GM19193 (cell line): Measurements from ENCODE around the gene SVOP.

ENCODE experiments used
- POLR2A ChIP-seq: IDR thresholded peaks from 4 replicates; pipeline ENCODE4 v1.6.1; 2011; ENCODE audit not compliant: insufficient read depth, insufficient read length; ENCODE audit errors: extremely low read depth

Gene SVOP

DNA sequence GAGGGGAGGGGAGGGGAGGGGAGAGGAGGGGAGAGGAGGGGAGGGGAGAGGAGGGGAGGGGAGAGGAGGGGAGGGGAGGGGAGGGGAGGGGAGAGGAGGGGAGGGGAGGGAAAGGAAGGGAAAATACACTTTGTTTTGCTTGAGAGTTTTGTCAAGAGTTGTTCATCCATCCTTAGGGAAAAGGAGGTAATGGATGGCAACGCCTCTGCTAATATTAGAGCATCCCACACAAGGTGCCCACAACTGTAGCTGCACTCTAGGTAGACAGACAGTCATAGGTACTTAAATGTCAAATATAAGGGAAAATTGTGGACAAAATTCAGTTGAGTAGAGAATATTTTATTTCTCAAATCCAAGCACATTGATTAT lies 161.0 kb downstream of the SVOP start:
- TF ChIP-seq POLR2A: no peak

DNA sequence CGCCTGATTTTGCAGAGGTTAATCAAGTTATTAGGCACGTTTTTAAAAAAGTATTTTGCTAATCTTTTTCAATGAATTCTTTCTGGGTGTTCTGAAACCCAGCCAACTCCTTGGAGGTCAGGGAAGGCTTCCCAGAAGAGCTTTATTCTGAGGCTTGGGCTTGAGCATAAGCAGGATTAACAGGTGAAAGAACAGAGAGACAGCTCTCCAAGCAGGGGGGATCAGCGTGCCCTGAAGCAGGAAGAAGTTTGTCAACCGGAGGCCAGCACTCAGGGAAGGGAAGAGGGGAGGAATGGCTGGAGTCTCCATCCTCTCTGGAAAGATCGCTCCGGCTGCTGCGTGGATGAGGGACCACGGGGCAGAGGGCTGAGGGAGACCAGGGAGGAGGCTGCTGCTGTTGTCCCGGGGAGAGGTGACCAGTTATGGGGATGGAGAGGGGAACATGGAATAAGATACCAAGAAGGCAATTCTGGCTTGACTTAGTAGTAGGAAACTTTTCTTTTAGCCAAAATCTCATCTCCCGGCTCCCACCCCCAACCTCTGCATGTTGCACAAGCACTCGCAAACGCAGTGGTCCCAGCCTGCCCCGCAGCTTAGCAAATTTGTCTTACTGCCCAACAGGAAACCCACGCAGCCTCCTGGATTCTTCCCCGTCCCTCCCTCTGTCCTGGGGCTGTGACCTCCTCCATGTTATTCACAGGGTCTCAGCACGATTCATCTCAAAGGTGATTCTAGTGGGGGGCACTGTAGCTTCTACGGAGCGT lies 162.4 kb downstream of the SVOP start:
- TF ChIP-seq POLR2A: no peak
